Measurements from ENCODE around the gene POMGNT1. TPM values are rescaled to one million over a fixed set of nuclear protein-coding genes. Genes with fewer than 3 reads are reported as not detected.

Gene POMGNT1
- polyA plus RNA-seq, 3 donors: 10.3 to 16.7 (median 12.2) TPM

DNA sequence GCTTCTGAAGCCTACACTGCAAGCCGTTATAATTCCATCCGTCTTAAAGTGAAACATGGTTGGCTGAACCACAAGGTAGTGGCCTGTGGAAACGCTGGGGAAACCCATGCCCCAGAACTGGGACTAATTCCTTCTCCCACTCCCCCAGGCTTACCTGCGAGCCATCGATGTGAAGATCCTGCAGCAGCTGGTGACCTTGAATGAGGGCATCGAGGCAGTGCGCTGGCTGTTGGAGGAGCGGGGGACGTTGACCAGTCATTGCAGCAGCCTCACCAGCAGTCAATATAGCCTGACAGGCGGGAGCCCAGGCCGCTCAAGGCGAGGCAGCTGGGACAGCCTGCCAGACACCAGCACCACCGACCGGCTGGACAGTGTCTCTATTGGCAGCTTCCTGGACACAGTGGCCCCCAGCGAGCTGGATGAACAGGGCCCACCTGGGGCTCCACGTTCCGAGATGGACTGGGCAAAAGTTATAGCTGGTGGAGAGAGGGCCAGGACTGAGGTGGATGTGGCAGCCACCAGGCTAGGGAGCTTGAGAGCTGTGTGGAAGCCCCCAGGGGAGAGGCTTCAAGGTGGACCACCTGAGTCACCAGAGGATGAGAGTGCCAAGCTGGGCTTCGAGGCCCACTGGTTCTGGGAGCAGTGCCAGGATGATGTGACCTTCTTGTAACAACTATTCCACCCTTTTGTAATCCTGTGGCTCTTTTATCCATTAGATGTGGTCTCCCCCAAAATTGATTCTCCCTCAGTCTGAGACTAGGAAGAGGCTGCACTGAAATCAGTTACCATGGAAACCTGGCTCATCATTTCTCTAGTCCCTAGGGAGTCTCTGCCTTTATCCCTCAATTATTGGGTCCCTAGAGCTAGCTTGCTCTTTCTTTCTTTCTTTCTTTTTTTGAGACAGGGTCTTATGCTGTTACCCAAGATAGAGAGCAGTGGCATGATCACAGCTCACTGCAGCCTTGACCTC, 21.6 kb upstream of the POMGNT1 start:
- H3K27me3 Mint-ChIP-seq (ENCODE audit: low read depth in 3 of 3): peaks cover 0 to 4% (median 1%) of the 10 kb centered on the region in 3 donors
- no peak overlapping the region for H3K4me3 Mint-ChIP-seq
- Histone ChIP-seq H3K9me3 (replicated peaks in 1 of 2; ENCODE audit: control insufficient read depth in 1 of 2, insufficient read depth in 1 of 2, low read length in 2 of 2) (no peaks in the 10 kb centered on the region), H3K36me3 (replicated peaks in 1 of 2; ENCODE audit: control insufficient read depth in 1 of 2, insufficient read depth in 2 of 2, low read length in 2 of 2) (no peaks in the 10 kb centered on the region), H3K9ac (ENCODE audit: insufficient read depth, low read length, poor library complexity, severe bottlenecking) (no peak overlapping the region), H3K4me3 (replicated peaks in 1 of 3; ENCODE audit: low read depth in 2 of 3, low read length in 3 of 3) (no peak overlapping the region), H2AFZ (ENCODE audit: insufficient read depth, low read depth, low read length, poor library complexity, severe bottlenecking) (no peak overlapping the region), H3K4me2 (replicated peaks; ENCODE audit: extremely low read depth, low read length, poor library complexity, severe bottlenecking) (no peak overlapping the region), H3K79me2 (ENCODE audit: insufficient read depth, low read length) (no peaks in the 10 kb centered on the region), H3K4me1 (ENCODE audit: control insufficient read depth in 1 of 2, insufficient read depth in 2 of 2, low read length in 2 of 2) (no peaks in the 10 kb centered on the region), H4K20me1 (ENCODE audit: insufficient read depth, low read length) (no peaks in the 10 kb centered on the region), H3K27ac (ENCODE audit: low read depth in 1 of 2, low read length in 2 of 2) (no peak overlapping the region), H3K27me3 (ENCODE audit: control insufficient read depth in 2 of 2, insufficient read depth in 2 of 2, low read length in 2 of 2) (no peaks in the 10 kb centered on the region)
- TF ChIP-seq CTCF (IDR thresholded peaks at IDR 0.05): no peak
- intact Hi-C loops (cut with micrococcal nuclease): no loop called here
- H3K36me3 Mint-ChIP-seq: no peaks in the 10 kb centered on the region
- peaks cover 2% of the 10 kb centered on the region for H3K4me1 Mint-ChIP-seq
- peaks cover 0 to 1% (median 0%) of the 10 kb centered on the region in 7 donors for H3K9me3 Mint-ChIP-seq
- DNase-seq: no peak
- H3K27ac Mint-ChIP-seq: peak overlapping the region in 1 of 7 donors; percentile 40
- WGBS (ENCODE audit: insufficient coverage): 94% methylated on average over 17 of the region's 18 CpGs

DNA sequence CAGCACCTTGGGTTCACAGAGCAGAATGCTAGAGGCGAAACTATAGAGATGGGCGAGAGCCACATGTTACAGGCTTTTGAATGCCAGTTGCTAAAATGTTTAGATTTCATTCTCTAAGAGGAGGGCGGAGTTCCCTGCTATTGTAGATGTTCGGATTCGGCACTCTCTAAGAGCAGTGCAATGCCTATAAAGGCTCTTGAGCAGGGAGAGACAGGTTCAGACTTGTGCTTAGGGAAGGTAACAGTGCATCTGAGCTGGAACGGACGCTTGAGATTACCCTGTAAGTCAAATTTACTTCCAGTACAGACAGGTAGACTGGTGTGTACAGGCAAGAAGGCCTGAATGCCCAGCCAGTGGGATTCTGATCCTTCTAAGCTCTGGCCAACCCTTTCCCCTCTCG, 20.2 kb upstream of the POMGNT1 start:
- no peaks in the 10 kb centered on the region for H3K79me2 ChIP-seq (ENCODE audit: insufficient read depth, low read length)
- no peaks in the 10 kb centered on the region for H3K4me1 ChIP-seq (ENCODE audit: control insufficient read depth in 1 of 2, insufficient read depth in 2 of 2, low read length in 2 of 2)
- WGBS (ENCODE audit: insufficient coverage): 96% methylated on average over 6 of the region's 8 CpGs
- Mint-ChIP-seq H3K9me3 (peaks cover 0 to 1% (median 0%) of the 10 kb centered on the region in 7 donors), H3K27ac (no peak overlapping the region), H3K36me3 (no peaks in the 10 kb centered on the region), H3K4me3 (no peak overlapping the region), H3K4me1 (no peaks in the 10 kb centered on the region), H3K27me3 (ENCODE audit: low read depth in 3 of 3) (peaks cover 1 to 4% (median 3%) of the 10 kb centered on the region in 3 donors)
- no peak overlapping the region for H3K4me2 ChIP-seq (replicated peaks; ENCODE audit: extremely low read depth, low read length, poor library complexity, severe bottlenecking)
- H3K4me3 ChIP-seq (replicated peaks in 1 of 3; ENCODE audit: low read depth in 2 of 3, low read length in 3 of 3): no peak overlapping the region
- TF ChIP-seq CTCF (IDR thresholded peaks at IDR 0.05): no peak
- no peaks in the 10 kb centered on the region for H3K36me3 ChIP-seq (replicated peaks in 1 of 2; ENCODE audit: control insufficient read depth in 1 of 2, insufficient read depth in 2 of 2, low read length in 2 of 2)
- H3K27me3 ChIP-seq (ENCODE audit: control insufficient read depth in 2 of 2, insufficient read depth in 2 of 2, low read length in 2 of 2): no peaks in the 10 kb centered on the region
- H2AFZ ChIP-seq (ENCODE audit: insufficient read depth, low read depth, low read length, poor library complexity, severe bottlenecking): no peak overlapping the region
- no peaks in the 10 kb centered on the region for H4K20me1 ChIP-seq (ENCODE audit: insufficient read depth, low read length)
- H3K9ac ChIP-seq (ENCODE audit: insufficient read depth, low read length, poor library complexity, severe bottlenecking): no peak overlapping the region
- H3K9me3 ChIP-seq (replicated peaks in 1 of 2; ENCODE audit: control insufficient read depth in 1 of 2, insufficient read depth in 1 of 2, low read length in 2 of 2): no peaks in the 10 kb centered on the region
- intact Hi-C loops (cut with micrococcal nuclease): no loop called here
- no peak overlapping the region for H3K27ac ChIP-seq (ENCODE audit: low read depth in 1 of 2, low read length in 2 of 2)
- DNase-seq: no peak
